ENCODE data around the gene SPINT2.

SPINT2 gene

DNA sequence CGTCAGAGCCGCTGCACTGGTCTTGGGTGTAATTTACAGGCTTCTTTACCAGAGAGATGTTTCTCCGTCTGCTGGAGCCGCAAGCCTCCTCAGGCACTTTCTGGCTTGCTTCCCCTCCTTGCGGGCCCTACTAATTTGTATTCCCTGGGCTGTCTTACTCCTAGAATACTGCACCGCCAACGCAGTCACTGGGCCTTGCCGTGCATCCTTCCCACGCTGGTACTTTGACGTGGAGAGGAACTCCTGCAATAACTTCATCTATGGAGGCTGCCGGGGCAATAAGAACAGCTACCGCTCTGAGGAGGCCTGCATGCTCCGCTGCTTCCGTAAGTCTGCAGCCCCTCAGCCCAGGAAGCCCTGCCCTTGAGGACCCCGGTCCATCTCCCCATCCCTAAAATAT is 25.6 kb downstream of the SPINT2 start:
- DNase-seq (ENCODE audit: low spot score): no peak
- in situ Hi-C loops (cut with MboI; ENCODE audit: low pct_unique_long_range_greater_than_20kb, low sequenced_read_pairs, unreplicated experiment): no loop called here
- TF ChIP-seq, protein P1, sequence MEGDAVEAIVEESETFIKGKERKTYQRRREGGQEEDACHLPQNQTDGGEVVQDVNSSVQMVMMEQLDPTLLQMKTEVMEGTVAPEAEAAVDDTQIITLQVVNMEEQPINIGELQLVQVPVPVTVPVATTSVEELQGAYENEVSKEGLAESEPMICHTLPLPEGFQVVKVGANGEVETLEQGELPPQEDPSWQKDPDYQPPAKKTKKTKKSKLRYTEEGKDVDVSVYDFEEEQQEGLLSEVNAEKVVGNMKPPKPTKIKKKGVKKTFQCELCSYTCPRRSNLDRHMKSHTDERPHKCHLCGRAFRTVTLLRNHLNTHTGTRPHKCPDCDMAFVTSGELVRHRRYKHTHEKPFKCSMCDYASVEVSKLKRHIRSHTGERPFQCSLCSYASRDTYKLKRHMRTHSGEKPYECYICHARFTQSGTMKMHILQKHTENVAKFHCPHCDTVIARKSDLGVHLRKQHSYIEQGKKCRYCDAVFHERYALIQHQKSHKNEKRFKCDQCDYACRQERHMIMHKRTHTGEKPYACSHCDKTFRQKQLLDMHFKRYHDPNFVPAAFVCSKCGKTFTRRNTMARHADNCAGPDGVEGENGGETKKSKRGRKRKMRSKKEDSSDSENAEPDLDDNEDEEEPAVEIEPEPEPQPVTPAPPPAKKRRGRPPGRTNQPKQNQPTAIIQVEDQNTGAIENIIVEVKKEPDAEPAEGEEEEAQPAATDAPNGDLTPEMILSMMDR (IDR thresholded peaks at IDR 0.05; ENCODE audit: extremely low read depth, insufficient read depth, missing control alignments): no peak

DNA sequence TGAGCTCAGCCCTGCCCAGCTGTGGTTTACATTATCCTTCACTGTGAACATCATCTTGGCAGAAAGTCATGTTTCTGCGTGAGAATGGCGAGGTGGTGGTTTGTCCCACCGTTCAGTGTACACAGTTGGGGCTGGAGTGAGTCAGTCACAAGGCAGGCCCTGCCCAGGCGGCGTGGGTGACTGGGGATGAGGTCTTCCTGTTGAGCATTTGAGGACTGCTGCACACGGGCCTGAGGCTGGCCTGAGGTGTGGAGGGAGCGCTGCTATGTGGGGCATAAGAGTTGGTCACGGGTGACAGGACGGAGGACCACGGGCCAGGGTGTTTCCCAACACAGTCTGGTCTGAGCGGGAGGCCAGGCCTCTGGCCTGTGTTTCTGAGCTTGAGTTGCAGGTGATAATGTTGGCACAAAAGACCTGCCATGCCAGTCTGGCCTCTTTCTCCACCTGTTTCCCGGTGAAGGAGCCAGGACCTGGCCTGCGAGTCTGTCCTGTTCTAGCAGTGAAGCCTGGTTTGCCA is 26.3 kb downstream of the SPINT2 start:
- TF ChIP-seq, protein P1 (IDR thresholded peaks at IDR 0.05; ENCODE audit: extremely low read depth, insufficient read depth, missing control alignments): no peak
- in situ Hi-C loops (cut with MboI; ENCODE audit: low pct_unique_long_range_greater_than_20kb, low sequenced_read_pairs, unreplicated experiment): no loop called here
- no peak for DNase-seq (ENCODE audit: low spot score)

GRCh38 chr19:38291855-38292254 is 27.5 kb downstream of the SPINT2 start:
- in situ Hi-C loops (cut with MboI; ENCODE audit: low pct_unique_long_range_greater_than_20kb, low sequenced_read_pairs, unreplicated experiment): no loop called here
- TF ChIP-seq, protein P1 (IDR thresholded peaks at IDR 0.05; ENCODE audit: extremely low read depth, insufficient read depth, missing control alignments): no peak
- DNase-seq (ENCODE audit: low spot score): no peak

DNA sequence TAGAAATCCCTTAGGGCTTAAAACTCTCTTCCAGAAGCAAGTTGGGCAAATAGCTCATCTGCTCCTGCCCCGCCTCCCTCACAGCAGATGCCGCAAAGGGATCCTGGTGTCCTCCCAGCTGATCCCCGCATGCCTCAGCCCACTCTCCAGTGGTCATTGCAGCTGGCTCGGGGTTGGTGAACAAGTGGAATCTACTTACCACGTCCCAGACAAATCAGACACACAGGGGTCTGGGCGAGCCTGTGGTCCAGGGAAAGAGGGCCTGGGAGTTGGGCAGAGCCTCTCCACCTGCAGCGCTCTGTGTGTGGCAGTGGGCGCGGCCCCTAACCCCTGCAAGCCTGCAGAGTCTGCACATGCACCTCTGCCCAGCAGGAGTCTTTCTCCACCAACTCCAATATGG is 28.9 kb downstream of the SPINT2 start:
- no peak for DNase-seq (ENCODE audit: low spot score)
- in situ Hi-C loops (cut with MboI; ENCODE audit: low pct_unique_long_range_greater_than_20kb, low sequenced_read_pairs, unreplicated experiment): no loop called here
- TF ChIP-seq, protein P1 (IDR thresholded peaks at IDR 0.05; ENCODE audit: extremely low read depth, insufficient read depth, missing control alignments): no peak

- no peak for DNase-seq (ENCODE audit: low spot score)
- TF ChIP-seq, protein P1 (IDR thresholded peaks at IDR 0.05; ENCODE audit: extremely low read depth, insufficient read depth, missing control alignments): no peak
- in situ Hi-C loops (cut with MboI; ENCODE audit: low pct_unique_long_range_greater_than_20kb, low sequenced_read_pairs, unreplicated experiment): no loop called here
Measured at GRCh38 chr19:38294090-38294489, 29.7 kb downstream of the SPINT2 start.

DNA sequence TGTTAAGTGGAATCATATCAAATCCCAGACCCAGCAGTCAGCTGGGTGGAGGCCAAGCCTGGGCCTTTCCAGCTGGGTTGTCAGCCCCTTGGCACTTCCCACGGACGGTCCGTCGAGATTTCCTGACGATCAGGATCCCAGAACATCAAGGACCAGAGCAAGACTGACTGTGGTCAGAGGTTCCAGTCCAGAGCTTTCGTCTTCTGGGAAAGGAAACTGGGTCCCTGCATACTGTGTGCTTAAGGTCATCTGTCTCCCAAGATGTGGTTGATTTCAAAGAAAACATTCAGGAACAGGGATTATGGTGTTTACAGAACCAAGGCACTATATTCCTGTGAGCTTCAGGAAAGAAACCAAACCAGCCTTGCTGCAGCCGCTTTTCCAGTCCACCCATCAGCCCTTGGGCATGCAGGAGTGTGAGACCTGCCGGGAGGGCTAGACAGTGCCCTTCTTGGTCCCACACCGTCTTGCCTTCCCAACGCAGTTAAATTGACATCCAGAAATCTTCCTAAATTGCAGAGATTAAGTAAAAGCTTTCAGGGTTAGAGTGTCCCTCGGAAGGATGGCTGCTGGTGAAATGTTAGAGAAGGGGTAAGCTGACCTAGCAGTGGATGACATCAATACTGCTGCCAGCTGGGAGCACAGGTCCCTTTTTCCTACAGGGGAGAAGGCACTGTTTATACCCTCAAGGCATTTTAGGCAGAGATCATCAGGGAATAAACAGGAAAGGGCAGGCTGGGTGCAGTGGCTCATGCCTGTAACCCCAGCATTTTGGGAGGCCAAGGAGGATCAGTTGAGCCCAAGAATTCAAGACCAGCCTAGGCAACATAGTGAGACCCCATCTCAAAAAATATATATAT is 34.7 kb downstream of the SPINT2 start:
- TF ChIP-seq, protein P1 (IDR thresholded peaks at IDR 0.05; ENCODE audit: extremely low read depth, insufficient read depth, missing control alignments): no peak
- in situ Hi-C loops (cut with MboI; ENCODE audit: low pct_unique_long_range_greater_than_20kb, low sequenced_read_pairs, unreplicated experiment): no loop called here
- DNase-seq (ENCODE audit: low spot score): no peak

Data from GM13977 (cell line).